ENCODE measurements around the gene XYLT1. TPM values are rescaled to one million over a fixed set of nuclear protein-coding genes. Genes with fewer than 3 reads are reported as not detected.

The XYLT1 gene
- total and polyA plus RNA-seq, 2 of the 8 experiments (the other 6 are each of a cell fraction or from before 2014, with no cell fraction given): 6.6 to 25.4 TPM

DNA sequence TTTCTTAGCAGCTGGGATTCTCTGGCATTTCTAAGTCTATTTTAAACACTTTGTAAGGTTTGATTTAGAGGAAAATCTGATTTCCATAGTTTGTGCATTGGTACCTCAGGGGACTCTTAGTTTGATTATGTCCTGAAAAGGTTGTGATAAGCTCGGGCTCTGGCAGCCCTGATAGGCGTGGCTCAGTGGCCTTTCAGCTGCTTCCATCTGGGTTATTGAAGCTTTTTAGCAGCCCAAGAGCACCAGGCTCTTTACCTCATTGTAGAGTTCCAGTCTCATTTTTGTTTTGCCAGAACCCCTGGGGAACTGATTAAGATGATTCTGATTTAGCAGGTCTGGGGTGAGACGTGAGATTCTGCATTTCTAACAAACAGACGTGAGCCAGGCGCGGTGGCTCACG lies 412.3 kb downstream of the XYLT1 start:
- Histone ChIP-seq H2BK20ac (ENCODE audit: low read length) (no peak overlapping the region), H3K23me2 (ENCODE audit: low read depth, low read length) (no peaks in the 10 kb centered on the region), H3K4me2 (ENCODE audit: insufficient read depth in 1 of 2, low read depth in 2 of 2, low read length in 2 of 2) (no peak overlapping the region), H2AFZ (ENCODE audit: low read length) (no peak overlapping the region), H3K79me1 (ENCODE audit: low read depth, low read length) (no peaks in the 10 kb centered on the region), H3K27me3 (replicated peaks in 1 of 4; ENCODE audit: control insufficient read depth in 3 of 4, extremely low read depth in 1 of 4, insufficient read depth in 3 of 4, low read length in 3 of 4) (no peaks in the 10 kb centered on the region), H3K18ac (ENCODE audit: extremely low read depth, low read length) (no peak overlapping the region), H2BK12ac (ENCODE audit: low read depth, low read length) (no peak overlapping the region), H4K8ac (ENCODE audit: extremely low read depth, insufficient read depth, low read length) (no peak overlapping the region), H2AK5ac (ENCODE audit: low read depth, low read length) (no peak overlapping the region), H2BK120ac (replicated peaks; ENCODE audit: low read depth, low read length) (no peak overlapping the region), H2BK15ac (ENCODE audit: low read length) (no peak overlapping the region), H4K91ac (replicated peaks; ENCODE audit: insufficient read length, low read length) (no peak overlapping the region), H3K23ac (ENCODE audit: insufficient read length) (no peak overlapping the region), H4K5ac (ENCODE audit: insufficient read length, low read depth, low read length) (no peak overlapping the region), H3K9me3 (ENCODE audit: insufficient read depth in 2 of 2, low read depth in 1 of 2, low read length in 1 of 2) (no peaks in the 10 kb centered on the region), H3K14ac (ENCODE audit: insufficient read length) (no peak overlapping the region), H3K79me2 (ENCODE audit: control insufficient read depth in 1 of 2, insufficient read depth in 2 of 2, low read length in 2 of 2) (no peaks in the 10 kb centered on the region), H3K56ac (replicated peaks; ENCODE audit: insufficient read length, low read depth, low read length) (no peak overlapping the region), H3K4ac (replicated peaks; ENCODE audit: insufficient read length, low read depth, low read length) (no peak overlapping the region), H3K9ac (replicated peaks in 1 of 4; ENCODE audit: extremely low read depth in 1 of 4, low read depth in 3 of 4, low read length in 3 of 4) (no peak overlapping the region), H3K27ac (ENCODE audit: low read depth, low read length) (no peak overlapping the region), H3K4me1 (replicated peaks in 1 of 4; ENCODE audit: control insufficient read depth in 3 of 4, insufficient read depth in 4 of 4, low read length in 3 of 4) (peaks cover 0 to 5% (median 2%) of the 10 kb centered on the region in 4 experiments; a peak in 2 of 7 replicates), H2BK5ac (ENCODE audit: low read depth, low read length) (no peak overlapping the region), H3K4me3 (ENCODE audit: extremely low read depth in 1 of 4, insufficient read depth in 2 of 4, low read depth in 3 of 4, low read length in 4 of 4) (no peak overlapping the region), H3K36me3 (ENCODE audit: control insufficient read depth in 2 of 4, insufficient read depth in 4 of 4, low read length in 3 of 4) (no peaks in the 10 kb centered on the region), H4K20me1 (replicated peaks in 1 of 2; ENCODE audit: control insufficient read depth in 1 of 2, insufficient read depth in 2 of 2, low read length in 2 of 2) (no peaks in the 10 kb centered on the region)
- 86% methylated on average over 7 of the region's 7 CpGs; no CpG with 5 or more reads in 1 of the 2 experiments for WGBS, 2 experiments (ENCODE audit: extremely low coverage in 1 of 2, insufficient coverage in 1 of 2, insufficient read length in 1 of 2, insufficient replicate concordance in 2 of 2, low coverage in 1 of 2, low lambda C conversion rate in 2 of 2, missing lambda C conversion rate in 1 of 2)
- CTCF ChIA-PET (ENCODE audit: partially characterized antibody): no interaction called here
- POLR2A ChIA-PET (ENCODE audit: partially characterized antibody): interaction anchor here (1.2 kb wide), 1 partner anchor 12 kb away, joined by 4 read pairs; no protein-coding TSS in a partner anchor
- FAIRE-seq (no peak), DNase-seq (ENCODE audit: low read depth in 1 of 2, low spot score in 2 of 2) (no peak)
- no peak for TF ChIP-seq CHD1 (IDR thresholded peaks at IDR 0.05; ENCODE audit: low read depth, low read length)
- TF ChIP-seq RFX5 (IDR thresholded peaks at IDR 0.05; ENCODE audit: borderline replicate concordance, low read depth, low read length): no peak
- no peak for TF ChIP-seq SP1 (IDR thresholded peaks at IDR 0.05; ENCODE audit: low read depth, low read length)

Measured in H1 (cell line).